ENCODE measurements around the gene VWA3B.

Gene VWA3B

GRCh38 chr2:98063291-98063854 lies 23.6 kb upstream of the VWA3B start:
- Histone ChIP-seq H3K9ac (ENCODE audit: low read length) (no peak overlapping the region), H3K36me3 (ENCODE audit: control insufficient read depth, insufficient read depth, low read length) (no peaks in the 10 kb centered on the region), H3K4me1 (ENCODE audit: control insufficient read depth, insufficient read depth, low read length) (peaks cover 19% of the 10 kb centered on the region), H3K9me3 (ENCODE audit: control insufficient read depth, low read length) (no peaks in the 10 kb centered on the region), H3K27me3 (ENCODE audit: control insufficient read depth, insufficient read depth, low read length) (no peaks in the 10 kb centered on the region), H3K4me3 (ENCODE audit: low read length) (no peak overlapping the region)

GRCh38 chr2:98065808-98066207 lies 21.2 kb upstream of the VWA3B start:
- Histone ChIP-seq H3K36me3 (ENCODE audit: control insufficient read depth, insufficient read depth, low read length) (no peaks in the 10 kb centered on the region), H3K27me3 (ENCODE audit: control insufficient read depth, insufficient read depth, low read length) (no peaks in the 10 kb centered on the region), H3K9ac (ENCODE audit: low read length) (no peak overlapping the region), H3K4me1 (ENCODE audit: control insufficient read depth, insufficient read depth, low read length) (no peaks in the 10 kb centered on the region), H3K9me3 (ENCODE audit: control insufficient read depth, low read length) (no peaks in the 10 kb centered on the region), H3K4me3 (ENCODE audit: low read length) (no peak overlapping the region)

- Histone ChIP-seq H3K36me3 (ENCODE audit: control insufficient read depth, insufficient read depth, low read length) (no peaks in the 10 kb centered on the region), H3K4me3 (ENCODE audit: low read length) (no peak overlapping the region), H3K9me3 (ENCODE audit: control insufficient read depth, low read length) (no peaks in the 10 kb centered on the region), H3K4me1 (ENCODE audit: control insufficient read depth, insufficient read depth, low read length) (no peaks in the 10 kb centered on the region), H3K27me3 (ENCODE audit: control insufficient read depth, insufficient read depth, low read length) (no peaks in the 10 kb centered on the region), H3K9ac (ENCODE audit: low read length) (no peak overlapping the region)
Measured at GRCh38 chr2:98067160-98067559, 19.8 kb upstream of the VWA3B start.

- H3K4me1 ChIP-seq (ENCODE audit: control insufficient read depth, insufficient read depth, low read length), result no peaks in the 10 kb centered on the region
- no peaks in the 10 kb centered on the region for H3K36me3 ChIP-seq (ENCODE audit: control insufficient read depth, insufficient read depth, low read length)
- no peak overlapping the region for H3K9ac ChIP-seq (ENCODE audit: low read length)
- no peaks in the 10 kb centered on the region for H3K9me3 ChIP-seq (ENCODE audit: control insufficient read depth, low read length)
- no peaks in the 10 kb centered on the region for H3K27me3 ChIP-seq (ENCODE audit: control insufficient read depth, insufficient read depth, low read length)
- no peak overlapping the region for H3K4me3 ChIP-seq (ENCODE audit: low read length)
Measured at GRCh38 chr2:98070081-98070480, 16.9 kb upstream of the VWA3B start.

GRCh38 chr2:98072442-98072841 lies 14.5 kb upstream of the VWA3B start:
- Histone ChIP-seq H3K36me3 (ENCODE audit: control insufficient read depth, insufficient read depth, low read length) (no peaks in the 10 kb centered on the region), H3K9me3 (ENCODE audit: control insufficient read depth, low read length) (no peaks in the 10 kb centered on the region), H3K9ac (ENCODE audit: low read length) (no peak overlapping the region), H3K4me1 (ENCODE audit: control insufficient read depth, insufficient read depth, low read length) (no peaks in the 10 kb centered on the region), H3K27me3 (ENCODE audit: control insufficient read depth, insufficient read depth, low read length) (no peaks in the 10 kb centered on the region), H3K4me3 (ENCODE audit: low read length) (no peak overlapping the region)

- Histone ChIP-seq H3K4me3 (ENCODE audit: low read length) (no peak overlapping the region), H3K9me3 (ENCODE audit: control insufficient read depth, low read length) (no peaks in the 10 kb centered on the region), H3K9ac (ENCODE audit: low read length) (no peak overlapping the region), H3K36me3 (ENCODE audit: control insufficient read depth, insufficient read depth, low read length) (no peaks in the 10 kb centered on the region), H3K27me3 (ENCODE audit: control insufficient read depth, insufficient read depth, low read length) (no peaks in the 10 kb centered on the region), H3K4me1 (ENCODE audit: control insufficient read depth, insufficient read depth, low read length) (peaks cover 5% of the 10 kb centered on the region)
Measured at GRCh38 chr2:98078701-98079100, 8.3 kb upstream of the VWA3B start.

- H3K9ac ChIP-seq (ENCODE audit: low read length), result peak overlapping the region; percentile 74
- H3K4me3 ChIP-seq (ENCODE audit: low read length), result peak overlapping the region; percentile 15
- H3K27me3 ChIP-seq (ENCODE audit: control insufficient read depth, insufficient read depth, low read length), result no peaks in the 10 kb centered on the region
- no peaks in the 10 kb centered on the region for H3K36me3 ChIP-seq (ENCODE audit: control insufficient read depth, insufficient read depth, low read length)
- peaks cover 36% of the 10 kb centered on the region for H3K4me1 ChIP-seq (ENCODE audit: control insufficient read depth, insufficient read depth, low read length)
- no peaks in the 10 kb centered on the region for H3K9me3 ChIP-seq (ENCODE audit: control insufficient read depth, low read length)
Measured at GRCh38 chr2:98084151-98084868, 2.7 kb upstream of the VWA3B start.

- no peaks in the 10 kb centered on the region for H3K9me3 ChIP-seq (ENCODE audit: control insufficient read depth, low read length)
- no peaks in the 10 kb centered on the region for H3K36me3 ChIP-seq (ENCODE audit: control insufficient read depth, insufficient read depth, low read length)
- H3K4me3 ChIP-seq (ENCODE audit: low read length), result peak overlapping the region; percentile 15
- H3K4me1 ChIP-seq (ENCODE audit: control insufficient read depth, insufficient read depth, low read length), result peaks cover 36% of the 10 kb centered on the region
- H3K27me3 ChIP-seq (ENCODE audit: control insufficient read depth, insufficient read depth, low read length), result no peaks in the 10 kb centered on the region
- peak overlapping the region; percentile 74 for H3K9ac ChIP-seq (ENCODE audit: low read length)
Measured at GRCh38 chr2:98084869-98085238, 2.1 kb upstream of the VWA3B start.

GRCh38 chr2:98085649-98086048 lies 1.3 kb upstream of the VWA3B start:
- Histone ChIP-seq H3K27me3 (ENCODE audit: control insufficient read depth, insufficient read depth, low read length) (no peaks in the 10 kb centered on the region), H3K36me3 (ENCODE audit: control insufficient read depth, insufficient read depth, low read length) (no peaks in the 10 kb centered on the region), H3K9ac (ENCODE audit: low read length) (peak overlapping the region; percentile 74), H3K4me3 (ENCODE audit: low read length) (no peak overlapping the region), H3K9me3 (ENCODE audit: control insufficient read depth, low read length) (no peaks in the 10 kb centered on the region), H3K4me1 (ENCODE audit: control insufficient read depth, insufficient read depth, low read length) (peaks cover 36% of the 10 kb centered on the region)

- peaks cover 36% of the 10 kb centered on the region for H3K4me1 ChIP-seq (ENCODE audit: control insufficient read depth, insufficient read depth, low read length)
- no peaks in the 10 kb centered on the region for H3K9me3 ChIP-seq (ENCODE audit: control insufficient read depth, low read length)
- peak overlapping the region; percentile 77 for H3K4me3 ChIP-seq (ENCODE audit: low read length)
- peak overlapping the region; percentile 94 for H3K9ac ChIP-seq (ENCODE audit: low read length)
- no peaks in the 10 kb centered on the region for H3K27me3 ChIP-seq (ENCODE audit: control insufficient read depth, insufficient read depth, low read length)
- H3K36me3 ChIP-seq (ENCODE audit: control insufficient read depth, insufficient read depth, low read length), result no peaks in the 10 kb centered on the region
Measured at GRCh38 chr2:98087447-98088020, 567 bp downstream of the VWA3B start.

GRCh38 chr2:98088261-98088660 lies 1.3 kb downstream of the VWA3B start:
- Histone ChIP-seq H3K36me3 (ENCODE audit: control insufficient read depth, insufficient read depth, low read length) (no peaks in the 10 kb centered on the region), H3K27me3 (ENCODE audit: control insufficient read depth, insufficient read depth, low read length) (no peaks in the 10 kb centered on the region), H3K4me3 (ENCODE audit: low read length) (peak overlapping the region; percentile 77), H3K9ac (ENCODE audit: low read length) (peak overlapping the region; percentile 94), H3K4me1 (ENCODE audit: control insufficient read depth, insufficient read depth, low read length) (peaks cover 34% of the 10 kb centered on the region), H3K9me3 (ENCODE audit: control insufficient read depth, low read length) (no peaks in the 10 kb centered on the region)

GRCh38 chr2:98089941-98090340 lies 3.0 kb downstream of the VWA3B start:
- H3K9me3 ChIP-seq (ENCODE audit: control insufficient read depth, low read length), result no peaks in the 10 kb centered on the region
- peaks cover 19% of the 10 kb centered on the region for H3K4me1 ChIP-seq (ENCODE audit: control insufficient read depth, insufficient read depth, low read length)

More at GRCh38 chr2:98089941-98090340, 3.0 kb downstream of the VWA3B start:
- no peak overlapping the region for H3K9ac ChIP-seq (ENCODE audit: low read length)
- H3K36me3 ChIP-seq (ENCODE audit: control insufficient read depth, insufficient read depth, low read length), result no peaks in the 10 kb centered on the region
- H3K4me3 ChIP-seq (ENCODE audit: low read length), result no peak overlapping the region
- H3K27me3 ChIP-seq (ENCODE audit: control insufficient read depth, insufficient read depth, low read length), result no peaks in the 10 kb centered on the region

Data from mucosa of stomach (tissue), 1 donor.